Measurements from ENCODE around the gene ENG. TPM values are rescaled to one million over a fixed set of nuclear protein-coding genes. Genes with fewer than 3 reads are reported as not detected.
"Not testable (repeated sequence)": the region's sequence is repeated elsewhere in the genome, so short reads cannot be mapped to it uniquely, and the experiment has no call there.

The ENG gene
- total RNA-seq, 1 donor: 30.7 TPM

GRCh38 chr9:127886401-127886972, 32.0 kb upstream of the ENG start:
- no peak overlapping the region for H3K4me3 ChIP-seq (ENCODE audit: low read depth, low read length)
- DNase-seq (ENCODE audit: low read depth): no peak
- TF ChIP-seq CTCF (IDR thresholded peaks at IDR 0.05; ENCODE audit: insufficient read depth, low read depth, low read length): no peak

- DNase-seq (ENCODE audit: low read depth): no peak
- H3K4me3 ChIP-seq (ENCODE audit: low read depth, low read length): no peak overlapping the region
- no peak for TF ChIP-seq CTCF (IDR thresholded peaks at IDR 0.05; ENCODE audit: insufficient read depth, low read depth, low read length)
Measured at GRCh38 chr9:127885508-127886281, 31.2 kb upstream of the ENG start.

- no peak for TF ChIP-seq CTCF (IDR thresholded peaks at IDR 0.05; ENCODE audit: insufficient read depth, low read depth, low read length)
- DNase-seq (ENCODE audit: low read depth): no peak
Measured at GRCh38 chr9:127884976-127885490, 30.6 kb upstream of the ENG start.

GRCh38 chr9:127884427-127884911, 30.0 kb upstream of the ENG start:
- no peak for TF ChIP-seq CTCF (IDR thresholded peaks at IDR 0.05; ENCODE audit: insufficient read depth, low read depth, low read length)
- DNase-seq (ENCODE audit: low read depth): no peak

More at GRCh38 chr9:127884976-127885490, 30.6 kb upstream of the ENG start:
- no peak overlapping the region for H3K4me3 ChIP-seq (ENCODE audit: low read depth, low read length)

GRCh38 chr9:127883959-127884358, 29.5 kb upstream of the ENG start:
- DNase-seq (ENCODE audit: low read depth): no peak
- H3K4me3 ChIP-seq (ENCODE audit: low read depth, low read length): no peak overlapping the region
- no peak for TF ChIP-seq CTCF (IDR thresholded peaks at IDR 0.05; ENCODE audit: insufficient read depth, low read depth, low read length)

More at GRCh38 chr9:127884427-127884911, 30.0 kb upstream of the ENG start:
- H3K4me3 ChIP-seq (ENCODE audit: low read depth, low read length): no peak overlapping the region

- not testable (repeated sequence) for H3K4me3 ChIP-seq (ENCODE audit: low read depth, low read length); DNase-seq (ENCODE audit: low read depth)
Measured at GRCh38 chr9:127881715-127882114, 27.3 kb upstream of the ENG start.

GRCh38 chr9:127880143-127880542, 25.7 kb upstream of the ENG start:
- H3K4me3 ChIP-seq (ENCODE audit: low read depth, low read length): no peak overlapping the region
- no peak for DNase-seq (ENCODE audit: low read depth)
- TF ChIP-seq CTCF (IDR thresholded peaks at IDR 0.05; ENCODE audit: insufficient read depth, low read depth, low read length): no peak

All from fibroblast of villous mesenchyme (primary cell).